ENCODE data around the gene RRP15. TPM values are rescaled to one million over a fixed set of nuclear protein-coding genes. Genes with fewer than 3 reads are reported as not detected.

The RRP15 gene
- total and polyA plus RNA-seq, 2 of the 8 experiments (the other 6 are each of a cell fraction or from before 2014, with no cell fraction given), result 3.7 to 52.8 TPM

DNA sequence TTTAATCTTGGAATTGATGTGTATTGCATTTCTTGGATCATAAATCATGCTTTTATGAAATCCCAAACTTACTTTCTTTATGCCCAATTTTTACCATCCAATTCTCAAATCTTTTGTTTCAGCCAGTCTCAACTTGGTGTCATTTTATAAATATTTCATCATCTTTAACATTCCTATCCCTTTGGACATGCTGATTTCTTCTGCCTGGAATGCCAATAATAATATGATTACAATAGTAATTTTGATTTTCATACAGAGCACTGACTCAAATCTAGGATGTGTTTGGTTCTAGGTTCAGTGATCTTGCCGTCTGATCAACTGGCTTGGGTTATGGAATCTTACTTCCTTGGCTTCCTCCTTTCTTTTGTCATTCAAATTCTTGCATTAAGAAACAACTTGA, 12.8 kb downstream of the RRP15 start:
- Histone ChIP-seq H2BK5ac (ENCODE audit: low read depth, low read length) (no peak overlapping the region), H3K56ac (replicated peaks; ENCODE audit: insufficient read length, low read depth, low read length) (peak overlapping the region; percentile 8), H3K4me1 (replicated peaks in 1 of 4; ENCODE audit: control insufficient read depth in 3 of 4, insufficient read depth in 4 of 4, low read length in 3 of 4) (peaks cover 3 to 28% (median 15%) of the 10 kb centered on the region in 4 experiments; a peak in 6 of 7 replicates), H3K23ac (ENCODE audit: insufficient read length) (no peak overlapping the region), H3K9ac (replicated peaks in 1 of 4; ENCODE audit: extremely low read depth in 1 of 4, low read depth in 3 of 4, low read length in 3 of 4) (no peak overlapping the region), H4K8ac (ENCODE audit: extremely low read depth, insufficient read depth, low read length) (no peak overlapping the region), H3K4me3 (ENCODE audit: extremely low read depth in 1 of 4, insufficient read depth in 2 of 4, low read depth in 3 of 4, low read length in 4 of 4) (no peak overlapping the region; a peak in 1 of 8 replicates), H2AK5ac (ENCODE audit: low read depth, low read length) (no peak overlapping the region), H3K79me2 (ENCODE audit: control insufficient read depth in 1 of 2, insufficient read depth in 2 of 2, low read length in 2 of 2) (peaks cover 1 to 77% of the 10 kb centered on the region in 2 experiments; a peak in 3 of 4 replicates), H2BK120ac (replicated peaks; ENCODE audit: low read depth, low read length) (no peak overlapping the region), H3K36me3 (ENCODE audit: control insufficient read depth in 2 of 4, insufficient read depth in 4 of 4, low read length in 3 of 4) (peaks cover 0 to 12% (median 0%) of the 10 kb centered on the region in 4 experiments; a peak in 2 of 8 replicates), H2AFZ (ENCODE audit: low read length) (no peak overlapping the region), H3K4ac (replicated peaks; ENCODE audit: insufficient read length, low read depth, low read length) (no peak overlapping the region), H4K91ac (replicated peaks; ENCODE audit: insufficient read length, low read length) (no peak overlapping the region), H2BK15ac (ENCODE audit: low read length) (no peak overlapping the region), H2BK20ac (ENCODE audit: low read length) (no peak overlapping the region), H3K14ac (ENCODE audit: insufficient read length) (no peak overlapping the region), H3K79me1 (ENCODE audit: low read depth, low read length) (0 out of 2 replicates have a peak, but pooled peaks cover 2% of the 10 kb centered on the region), H3K18ac (ENCODE audit: extremely low read depth, low read length) (no peak overlapping the region), H4K20me1 (replicated peaks in 1 of 2; ENCODE audit: control insufficient read depth in 1 of 2, insufficient read depth in 2 of 2, low read length in 2 of 2) (no peaks in the 10 kb centered on the region), H3K23me2 (ENCODE audit: low read depth, low read length) (no peaks in the 10 kb centered on the region), H3K9me3 (ENCODE audit: insufficient read depth in 2 of 2, low read depth in 1 of 2, low read length in 1 of 2) (no peaks in the 10 kb centered on the region), H4K5ac (ENCODE audit: insufficient read length, low read depth, low read length) (peak overlapping the region; percentile 71), H3K27me3 (replicated peaks in 1 of 4; ENCODE audit: control insufficient read depth in 3 of 4, extremely low read depth in 1 of 4, insufficient read depth in 3 of 4, low read length in 3 of 4) (no peaks in the 10 kb centered on the region), H3K4me2 (ENCODE audit: insufficient read depth in 1 of 2, low read depth in 2 of 2, low read length in 2 of 2) (no peak overlapping the region), H3K27ac (ENCODE audit: low read depth, low read length) (no peak overlapping the region), H2BK12ac (ENCODE audit: low read depth, low read length) (no peak overlapping the region)
- CTCF ChIA-PET (ENCODE audit: partially characterized antibody), result interaction anchor here (1.0 to 2.0 kb wide), 2 partner anchors 17 to 20 kb away, joined by 3 to 8 read pairs; no protein-coding TSS in a partner anchor
- POLR2A ChIA-PET (ENCODE audit: partially characterized antibody), result no interaction called here
- TF ChIP-seq GTF2F1 (IDR thresholded peaks at IDR 0.05; ENCODE audit: borderline replicate concordance, low read depth, low read length) (no peak), CREB1 (IDR thresholded peaks at IDR 0.05) (no peak), CBX5 (IDR thresholded peaks at IDR 0.05; ENCODE audit: low read depth, low read length) (no peak), CHD1 (IDR thresholded peaks at IDR 0.05; ENCODE audit: low read depth, low read length) (no peak), GABPA (IDR thresholded peaks at IDR 0.05; ENCODE audit: borderline replicate concordance, insufficient read depth, low read length) (no peak), RXRA (IDR thresholded peaks at IDR 0.05; ENCODE audit: insufficient read depth, low read depth, low read length) (no peak), JUN (IDR thresholded peaks at IDR 0.05; ENCODE audit: low read depth, low read length) (no peak), CBX8 (IDR thresholded peaks at IDR 0.05; ENCODE audit: borderline replicate concordance, low read depth, low read length) (no peak), SIN3A (conservative IDR thresholded peaks at IDR 0.05 in 1 of 2, IDR thresholded peaks at IDR 0.05 in 1 of 2; ENCODE audit: low read depth in 1 of 2, low read length in 2 of 2) (no peak), EZH2 (IDR thresholded peaks at IDR 0.05; ENCODE audit: low read depth, low read length, severe bottlenecking) (no peak)
- TF ChIP-seq, protein P1, sequence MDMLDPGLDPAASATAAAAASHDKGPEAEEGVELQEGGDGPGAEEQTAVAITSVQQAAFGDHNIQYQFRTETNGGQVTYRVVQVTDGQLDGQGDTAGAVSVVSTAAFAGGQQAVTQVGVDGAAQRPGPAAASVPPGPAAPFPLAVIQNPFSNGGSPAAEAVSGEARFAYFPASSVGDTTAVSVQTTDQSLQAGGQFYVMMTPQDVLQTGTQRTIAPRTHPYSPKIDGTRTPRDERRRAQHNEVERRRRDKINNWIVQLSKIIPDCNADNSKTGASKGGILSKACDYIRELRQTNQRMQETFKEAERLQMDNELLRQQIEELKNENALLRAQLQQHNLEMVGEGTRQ (IDR thresholded peaks at IDR 0.05; ENCODE audit: low read length), result no peak
- no peak for FAIRE-seq
- DNase-seq (ENCODE audit: low read depth in 1 of 2, low spot score in 2 of 2), result no peak
- WGBS, 2 experiments (ENCODE audit: extremely low coverage in 1 of 2, insufficient coverage in 1 of 2, insufficient read length in 1 of 2, insufficient replicate concordance in 2 of 2, low coverage in 1 of 2, low lambda C conversion rate in 2 of 2, missing lambda C conversion rate in 1 of 2), result 93% methylated on average over 1 of the region's 1 CpG; no CpG with 5 or more reads in 1 of the 2 experiments

All from H1 (cell line).